Brain microvascular endothelial cell (primary cell): ENCODE data around the gene MICB.
A peak's percentile ranks its signal among the peaks of the same experiment; 100 is the strongest.
"Not testable (repeated sequence)": the region's sequence is repeated elsewhere in the genome, so short reads cannot be mapped to it uniquely, and the experiment has no call there.

Experiments
- DNase-seq: peaks from one replicate; pipeline ENCODE4 v3.0.0-alpha.2; 2020
- H3K27ac ChIP-seq: fragments of 250-450 bp; sonication (Bioruptor Pico); 2 replicates; pipeline ENCODE4 v1.5.1; 2020; ENCODE audit warnings: mild to moderate bottlenecking, moderate library complexity
- H3K27me3 ChIP-seq: fragments of 250-450 bp; sonication (Bioruptor Pico); replicated peaks from 2 replicates; pipeline ENCODE4 v1.5.1; 2020; ENCODE audit warnings: mild to moderate bottlenecking
- H3K36me3 ChIP-seq: fragments of 250-450 bp; sonication (Bioruptor Pico); replicated peaks from 2 replicates; pipeline ENCODE4 v1.5.1; 2020; ENCODE audit warnings: mild to moderate bottlenecking
- H3K4me3 ChIP-seq: 2 replicates; pipeline ENCODE4 v1.5.1; 2011; ENCODE audit warnings: low read depth, mild to moderate bottlenecking, control low read depth, low read length, moderate library complexity
- CTCF ChIP-seq: IDR thresholded peaks from 2 replicates; pipeline ENCODE4 v1.5.1; 2011; ENCODE audit warnings: low read depth, mild to moderate bottlenecking, moderate library complexity, low read length, control low read depth, inconsistent platforms; ENCODE audit errors: missing control alignments
- in situ Hi-C: cut with HindIII; loops from 2 replicates; pipeline ENCODE4 v1.10.0; 2017; ENCODE audit warnings: low sequenced_read_pairs, low pct_ligation_motif_present

MICB gene

GRCh38 chr6:31497531-31498476, at the start of gene MICB:
Gene MICB, plus strand, starts transcription at chr6:31498145. Its CDS starts 49 bp downstream, at chr6:31498194.
- in situ Hi-C loops = no loop called here
- Histone ChIP-seq H3K27ac (peak within 1 kb of the TSS; percentile 18), H3K36me3 (no peaks in the 10 kb centered on the region), H3K4me3 (peak within 1 kb of the TSS; percentile 67), H3K27me3 (no peaks in the 10 kb centered on the region)
- peak; percentile 77 for DNase-seq
- TF ChIP-seq CTCF = no peak

- DNase-seq = no peak
- Histone ChIP-seq H3K4me3 (no peak overlapping the region), H3K36me3 (no peaks in the 10 kb centered on the region), H3K27ac (no peak overlapping the region), H3K27me3 (peaks cover 8% of the 10 kb centered on the region)
- in situ Hi-C loops = no loop called here
- TF ChIP-seq CTCF = no peak
These were observed 47.2 kb upstream of the MICB start for GRCh38 chr6:31450751-31451150.

GRCh38 chr6:31452859-31453258, 45.1 kb upstream of the MICB start:
- no peak overlapping the region for H3K27ac ChIP-seq
- H3K36me3 ChIP-seq = no peaks in the 10 kb centered on the region
- no peak for TF ChIP-seq CTCF
- peaks cover 8% of the 10 kb centered on the region for H3K27me3 ChIP-seq
- no peak for DNase-seq
- no peak overlapping the region for H3K4me3 ChIP-seq
- in situ Hi-C loops = no loop called here

GRCh38 chr6:31453259-31453658, 44.7 kb upstream of the MICB start:
- Histone ChIP-seq H3K4me3 (no peak overlapping the region), H3K27ac (no peak overlapping the region), H3K36me3 (no peaks in the 10 kb centered on the region), H3K27me3 (peaks cover 8% of the 10 kb centered on the region)
- no peak for TF ChIP-seq CTCF
- in situ Hi-C loops = no loop called here
- no peak for DNase-seq

- DNase-seq, H3K4me3 ChIP-seq, H3K27ac ChIP-seq, in situ Hi-C loops, H3K27me3 ChIP-seq, H3K36me3 ChIP-seq: not testable (repeated sequence)
These were observed 38.1 kb upstream of the MICB start for GRCh38 chr6:31459864-31460263.

GRCh38 chr6:31460361-31461025, 37.5 kb upstream of the MICB start:
- DNase-seq = no peak
- Histone ChIP-seq H3K36me3 (no peaks in the 10 kb centered on the region), H3K27ac (no peak overlapping the region), H3K27me3 (no peaks in the 10 kb centered on the region), H3K4me3 (no peak overlapping the region)
- in situ Hi-C loops = no loop called here
- TF ChIP-seq CTCF = no peak
